Neural crest cell (in vitro differentiated cells): ENCODE data around the gene ITPR1. TPM values are rescaled to one million over a fixed set of nuclear protein-coding genes. Genes with fewer than 3 reads are reported as not detected.

Experiments used
- DNase-seq: peaks from one replicate; pipeline ENCODE4 v3.0.0; 2021; ENCODE audit warnings: low read depth, mixed read lengths, low spot score
- H3K27ac Mint-ChIP-seq: one replicate; pipeline ENCODE4 v1.8.0; 2021; ENCODE audit warnings: mild to moderate bottlenecking, mixed read lengths; ENCODE audit not compliant: unreplicated experiment
- H3K27me3 Mint-ChIP-seq: 2 replicates; pipeline ENCODE4 v1.8.0; 2021; ENCODE audit warnings: low read depth, mild to moderate bottlenecking, mixed read lengths
- H3K36me3 Mint-ChIP-seq: 2 replicates; pipeline ENCODE4 v1.8.0; 2021; ENCODE audit warnings: low read depth, mild to moderate bottlenecking, mixed read lengths
- H3K4me1 Mint-ChIP-seq: 2 replicates; pipeline ENCODE4 v1.8.0; 2021; ENCODE audit warnings: mixed read lengths
- H3K4me3 Mint-ChIP-seq: one replicate; pipeline ENCODE4 v1.8.0; 2021; ENCODE audit warnings: mild to moderate bottlenecking, mixed read lengths
- H3K9me3 Mint-ChIP-seq: 2 replicates; pipeline ENCODE4 v1.8.0; 2021; ENCODE audit warnings: mixed read lengths
- total RNA-seq: library from RNA; stranded (reverse); gene quantifications from 2 replicates; pipeline ENCODE4 v1.2.1, GENCODE V29; 2021
- TF ChIP-seq, protein P1 (sequence below): fragments of 200-600 bp; sonication (generic); conservative IDR thresholded peaks from 2 replicates; pipeline ENCODE4 v1.5.0; 2021; ENCODE audit warnings: antibody characterized with exemption, mild to moderate bottlenecking

ITPR1 gene
- total RNA-seq, 1 donor from 2014 or later = 4.8 TPM

GRCh38 chr3:4546346-4547178, 53.4 kb downstream of the ITPR1 start:
- Mint-ChIP-seq H3K27me3 (no peaks in the 10 kb centered on the region), H3K27ac (no peak overlapping the region), H3K4me3 (no peak overlapping the region), H3K36me3 (no peaks in the 10 kb centered on the region), H3K9me3 (no peaks in the 10 kb centered on the region), H3K4me1 (no peaks in the 10 kb centered on the region)
- no peak for DNase-seq
- TF ChIP-seq, protein P1, sequence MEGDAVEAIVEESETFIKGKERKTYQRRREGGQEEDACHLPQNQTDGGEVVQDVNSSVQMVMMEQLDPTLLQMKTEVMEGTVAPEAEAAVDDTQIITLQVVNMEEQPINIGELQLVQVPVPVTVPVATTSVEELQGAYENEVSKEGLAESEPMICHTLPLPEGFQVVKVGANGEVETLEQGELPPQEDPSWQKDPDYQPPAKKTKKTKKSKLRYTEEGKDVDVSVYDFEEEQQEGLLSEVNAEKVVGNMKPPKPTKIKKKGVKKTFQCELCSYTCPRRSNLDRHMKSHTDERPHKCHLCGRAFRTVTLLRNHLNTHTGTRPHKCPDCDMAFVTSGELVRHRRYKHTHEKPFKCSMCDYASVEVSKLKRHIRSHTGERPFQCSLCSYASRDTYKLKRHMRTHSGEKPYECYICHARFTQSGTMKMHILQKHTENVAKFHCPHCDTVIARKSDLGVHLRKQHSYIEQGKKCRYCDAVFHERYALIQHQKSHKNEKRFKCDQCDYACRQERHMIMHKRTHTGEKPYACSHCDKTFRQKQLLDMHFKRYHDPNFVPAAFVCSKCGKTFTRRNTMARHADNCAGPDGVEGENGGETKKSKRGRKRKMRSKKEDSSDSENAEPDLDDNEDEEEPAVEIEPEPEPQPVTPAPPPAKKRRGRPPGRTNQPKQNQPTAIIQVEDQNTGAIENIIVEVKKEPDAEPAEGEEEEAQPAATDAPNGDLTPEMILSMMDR = no peak

- Mint-ChIP-seq H3K9me3 (no peaks in the 10 kb centered on the region), H3K4me1 (no peaks in the 10 kb centered on the region), H3K27ac (no peak overlapping the region), H3K27me3 (no peaks in the 10 kb centered on the region), H3K36me3 (no peaks in the 10 kb centered on the region), H3K4me3 (no peak overlapping the region)
- no peak for DNase-seq
- TF ChIP-seq, protein P1 = no peak
These were observed 54.7 kb downstream of the ITPR1 start for GRCh38 chr3:4547799-4548198.

DNA sequence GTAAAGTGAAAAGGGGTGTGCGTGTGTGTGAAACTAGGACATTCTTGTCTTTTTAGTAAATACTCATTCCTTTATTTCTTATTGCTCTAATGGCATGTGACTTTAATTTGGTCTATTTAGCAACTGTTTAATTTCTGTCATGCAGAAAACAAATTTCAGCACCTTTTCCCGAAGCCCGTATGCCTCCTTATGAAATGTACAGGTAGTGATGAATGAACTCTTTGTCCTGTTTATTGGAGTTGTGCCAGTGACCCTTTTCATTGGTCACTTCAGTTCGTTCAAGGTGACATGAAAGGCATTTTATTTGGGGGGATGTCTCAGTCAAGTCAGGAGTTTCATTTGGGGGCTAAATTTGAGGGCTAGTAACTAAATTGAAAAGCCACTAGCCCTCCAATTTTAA, 55.2 kb downstream of the ITPR1 start:
- TF ChIP-seq, protein P1 = no peak
- H3K27ac Mint-ChIP-seq = no peak overlapping the region
- H3K9me3 Mint-ChIP-seq = peaks cover 3% of the 10 kb centered on the region
- H3K4me3 Mint-ChIP-seq = no peak overlapping the region
- H3K4me1 Mint-ChIP-seq = no peaks in the 10 kb centered on the region
- H3K27me3 Mint-ChIP-seq = no peaks in the 10 kb centered on the region
- no peak for DNase-seq
- H3K36me3 Mint-ChIP-seq = no peaks in the 10 kb centered on the region

- Mint-ChIP-seq H3K9me3 (peaks cover 3% of the 10 kb centered on the region), H3K27me3 (no peaks in the 10 kb centered on the region), H3K4me1 (no peaks in the 10 kb centered on the region), H3K36me3 (no peaks in the 10 kb centered on the region), H3K4me3 (no peak overlapping the region), H3K27ac (no peak overlapping the region)
- DNase-seq = no peak
- TF ChIP-seq, protein P1 = no peak
These were observed 55.6 kb downstream of the ITPR1 start for GRCh38 chr3:4548780-4549179.

DNA sequence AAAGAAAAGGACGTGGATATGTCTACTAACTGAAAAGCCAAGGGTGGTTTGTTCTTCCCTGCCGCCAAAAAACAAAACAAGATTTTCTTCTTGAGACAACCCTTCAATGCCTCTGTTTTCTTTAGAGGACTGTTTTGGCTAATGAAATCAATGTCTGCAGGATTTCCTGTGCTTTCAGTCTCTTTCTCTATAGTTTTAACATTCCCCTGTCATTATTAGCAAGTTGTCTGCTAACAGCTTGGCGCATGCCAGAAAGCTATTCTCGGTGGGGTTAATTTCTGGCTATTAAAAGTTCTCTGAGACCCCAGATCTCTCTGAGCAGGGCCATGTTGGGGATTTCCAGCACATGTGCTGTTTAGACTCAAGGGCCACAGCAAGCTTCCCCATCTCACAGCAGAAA, 56.7 kb downstream of the ITPR1 start:
- no peaks in the 10 kb centered on the region for H3K27me3 Mint-ChIP-seq
- H3K36me3 Mint-ChIP-seq = no peaks in the 10 kb centered on the region
- no peak for DNase-seq
- TF ChIP-seq, protein P1 = no peak
- H3K4me3 Mint-ChIP-seq = no peak overlapping the region
- no peaks in the 10 kb centered on the region for H3K4me1 Mint-ChIP-seq
- H3K27ac Mint-ChIP-seq = no peak overlapping the region
- H3K9me3 Mint-ChIP-seq = peaks cover 3% of the 10 kb centered on the region
